ENCODE measurements around the gene PLCH1.

DNA sequence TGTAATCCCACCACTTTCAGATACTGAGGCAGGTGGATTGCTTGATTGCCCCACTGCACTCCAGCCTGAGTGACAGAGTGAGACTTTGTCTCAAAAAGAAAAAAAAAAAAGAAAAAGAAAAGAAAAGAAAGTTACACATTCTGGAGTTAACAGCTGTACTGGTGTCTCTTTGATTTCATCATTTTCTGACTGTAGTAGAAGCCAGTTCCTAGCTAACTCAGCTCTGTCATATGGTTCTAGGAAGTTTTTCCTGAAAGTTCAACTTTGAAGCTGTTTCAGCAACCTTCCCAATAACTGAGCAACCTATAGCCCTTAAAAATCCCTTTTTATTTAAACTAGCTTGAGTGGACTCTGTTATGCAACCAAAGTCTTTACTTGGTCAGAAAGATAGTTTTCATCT lies 346.8 kb downstream of the PLCH1 start:
- TF ChIP-seq, protein P1, sequence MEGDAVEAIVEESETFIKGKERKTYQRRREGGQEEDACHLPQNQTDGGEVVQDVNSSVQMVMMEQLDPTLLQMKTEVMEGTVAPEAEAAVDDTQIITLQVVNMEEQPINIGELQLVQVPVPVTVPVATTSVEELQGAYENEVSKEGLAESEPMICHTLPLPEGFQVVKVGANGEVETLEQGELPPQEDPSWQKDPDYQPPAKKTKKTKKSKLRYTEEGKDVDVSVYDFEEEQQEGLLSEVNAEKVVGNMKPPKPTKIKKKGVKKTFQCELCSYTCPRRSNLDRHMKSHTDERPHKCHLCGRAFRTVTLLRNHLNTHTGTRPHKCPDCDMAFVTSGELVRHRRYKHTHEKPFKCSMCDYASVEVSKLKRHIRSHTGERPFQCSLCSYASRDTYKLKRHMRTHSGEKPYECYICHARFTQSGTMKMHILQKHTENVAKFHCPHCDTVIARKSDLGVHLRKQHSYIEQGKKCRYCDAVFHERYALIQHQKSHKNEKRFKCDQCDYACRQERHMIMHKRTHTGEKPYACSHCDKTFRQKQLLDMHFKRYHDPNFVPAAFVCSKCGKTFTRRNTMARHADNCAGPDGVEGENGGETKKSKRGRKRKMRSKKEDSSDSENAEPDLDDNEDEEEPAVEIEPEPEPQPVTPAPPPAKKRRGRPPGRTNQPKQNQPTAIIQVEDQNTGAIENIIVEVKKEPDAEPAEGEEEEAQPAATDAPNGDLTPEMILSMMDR (conservative IDR thresholded peaks at IDR 0.05; ENCODE audit: low read depth, low read length), result no peak
- TF ChIP-seq EZH2 (IDR thresholded peaks at IDR 0.05; ENCODE audit: low read length, unreplicated experiment), result no peak
